GM10248 (cell line): ENCODE measurements around the gene PUS3.

Experiments used
- CTCF ChIA-PET: fragments of 300-600 bp; sonication (Branson Sonifier 250); formaldehyde crosslinking; extraction: SDS; loops from one replicate; lab custom pipeline; 2021; ENCODE audit warnings: antibody characterized with exemption; lab: Yijun Ruan, JAX
- POLR2A ChIA-PET: fragments of 350-650 bp; sonication (Branson Sonifier 250); formaldehyde crosslinking; extraction: SDS; loops from one replicate; lab custom pipeline; 2020; ENCODE audit warnings: antibody characterized with exemption; lab: Yijun Ruan, JAX
- DNase-seq: peaks from one replicate; pipeline ENCODE4 v3.0.0; 2012; ENCODE audit errors: extremely low spot score
- TF ChIP-seq, protein P1 (sequence below): IDR thresholded peaks from 2 replicates; pipeline ENCODE4 v1.5.1; 2012; ENCODE audit warnings: mild to moderate bottlenecking, low read depth; ENCODE audit errors: extremely low read depth, missing control alignments, control extremely low read depth

Gene PUS3

DNA sequence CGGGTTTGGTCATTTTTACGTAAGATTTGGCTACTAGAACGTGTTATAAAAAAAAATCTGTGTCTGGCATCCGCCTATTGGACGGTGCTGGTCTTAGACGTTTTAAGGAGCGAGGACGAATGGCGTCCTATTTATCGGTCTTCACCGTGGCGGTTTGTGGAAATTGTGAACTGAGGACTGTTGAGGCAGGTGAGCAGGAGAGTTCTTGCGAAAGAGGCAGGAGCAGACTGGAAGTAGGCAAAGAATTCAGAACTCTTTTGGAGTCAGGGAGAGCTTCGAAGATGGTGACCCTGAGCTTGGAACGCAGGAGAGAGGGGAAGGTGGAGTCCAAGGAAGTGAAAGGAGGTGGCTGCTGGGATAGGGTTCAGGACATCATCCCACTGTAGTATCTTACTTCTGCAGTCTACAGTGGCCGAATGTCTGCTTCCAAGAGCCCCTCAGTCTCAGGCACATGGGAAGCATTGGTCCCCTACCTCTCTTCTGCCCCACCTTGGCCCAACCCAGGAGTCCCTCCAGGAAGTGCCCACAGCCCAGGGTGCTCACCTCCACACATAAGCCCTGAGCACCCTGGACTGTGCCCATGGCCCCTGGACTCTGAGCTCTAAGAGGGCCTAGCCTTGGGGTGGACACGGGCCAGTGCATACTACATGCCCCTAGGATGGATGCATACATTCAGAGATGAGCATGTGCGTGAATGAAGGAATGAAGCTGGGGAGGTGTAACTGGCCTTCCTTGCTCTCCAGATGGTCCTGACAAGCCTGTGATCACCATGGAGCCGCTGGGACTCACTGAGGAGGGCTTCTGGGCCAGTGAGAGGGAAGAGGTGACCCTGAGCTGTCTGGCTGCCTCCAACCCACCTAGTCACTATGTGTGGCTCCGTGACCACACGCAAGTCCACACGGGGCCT lies 46.5 kb upstream of the PUS3 start:
- POLR2A ChIA-PET = interaction anchor here (0.5 kb wide), 1 partner anchor 277 kb away, joined by 6 read pairs; no protein-coding TSS in a partner anchor
- CTCF ChIA-PET = interaction anchor here (1.4 kb wide), 1 partner anchor 27 kb away, joined by 3 read pairs; no protein-coding TSS in a partner anchor
- TF ChIP-seq, protein P1, sequence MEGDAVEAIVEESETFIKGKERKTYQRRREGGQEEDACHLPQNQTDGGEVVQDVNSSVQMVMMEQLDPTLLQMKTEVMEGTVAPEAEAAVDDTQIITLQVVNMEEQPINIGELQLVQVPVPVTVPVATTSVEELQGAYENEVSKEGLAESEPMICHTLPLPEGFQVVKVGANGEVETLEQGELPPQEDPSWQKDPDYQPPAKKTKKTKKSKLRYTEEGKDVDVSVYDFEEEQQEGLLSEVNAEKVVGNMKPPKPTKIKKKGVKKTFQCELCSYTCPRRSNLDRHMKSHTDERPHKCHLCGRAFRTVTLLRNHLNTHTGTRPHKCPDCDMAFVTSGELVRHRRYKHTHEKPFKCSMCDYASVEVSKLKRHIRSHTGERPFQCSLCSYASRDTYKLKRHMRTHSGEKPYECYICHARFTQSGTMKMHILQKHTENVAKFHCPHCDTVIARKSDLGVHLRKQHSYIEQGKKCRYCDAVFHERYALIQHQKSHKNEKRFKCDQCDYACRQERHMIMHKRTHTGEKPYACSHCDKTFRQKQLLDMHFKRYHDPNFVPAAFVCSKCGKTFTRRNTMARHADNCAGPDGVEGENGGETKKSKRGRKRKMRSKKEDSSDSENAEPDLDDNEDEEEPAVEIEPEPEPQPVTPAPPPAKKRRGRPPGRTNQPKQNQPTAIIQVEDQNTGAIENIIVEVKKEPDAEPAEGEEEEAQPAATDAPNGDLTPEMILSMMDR = no peak
- DNase-seq = no peak

GRCh38 chr11:125948278-125949051 lies 45.5 kb upstream of the PUS3 start:
- CTCF ChIA-PET = interaction anchor here (0.9 to 1.4 kb wide), 3 partner anchors 10 to 52 kb away, joined by 3 read pairs; no protein-coding TSS in a partner anchor

GRCh38 chr11:125947419-125948277 lies 44.6 kb upstream of the PUS3 start:
- DNase-seq = no peak
- POLR2A ChIA-PET = no interaction called here
- CTCF ChIA-PET = interaction anchor here (0.9 to 1.4 kb wide), 3 partner anchors 9 to 53 kb away, joined by 3 read pairs; no protein-coding TSS in a partner anchor
- TF ChIP-seq, protein P1 = no peak

More at GRCh38 chr11:125948278-125949051, 45.5 kb upstream of the PUS3 start:
- DNase-seq = no peak
- POLR2A ChIA-PET = no interaction called here
- TF ChIP-seq, protein P1 = no peak

- POLR2A ChIA-PET = no interaction called here
- CTCF ChIA-PET = no interaction called here
Measured at GRCh38 chr11:125946712-125947418, 43.9 kb upstream of the PUS3 start.

GRCh38 chr11:125945797-125946520 lies 43.0 kb upstream of the PUS3 start, which contains the start of gene VSIG10L2:
Gene VSIG10L2 (plus strand): TSS chr11:125946044. CDS start chr11:125946056, 12 bp downstream.
- ChIA-PET CTCF (interaction anchor here (5.9 kb wide), 1 partner anchor 248 kb away, joined by 63 read pairs; no protein-coding TSS in a partner anchor), POLR2A (no interaction called here)
- TF ChIP-seq, protein P1 = no peak
- DNase-seq = no peak

More at GRCh38 chr11:125946712-125947418, 43.9 kb upstream of the PUS3 start:
- DNase-seq = no peak
- TF ChIP-seq, protein P1 = no peak
